CD1c-positive myeloid dendritic cell (primary cell): ENCODE data around the gene NUDT2.
A peak's percentile ranks its signal among the peaks of the same experiment; 100 is the strongest.
"Not testable (repeated sequence)": the region's sequence is repeated elsewhere in the genome, so short reads cannot be mapped to it uniquely, and the experiment has no call there.

Experiments used
- DNase-seq: peaks from one replicate; pipeline ENCODE4 v3.0.0-alpha.2; 2016; ENCODE audit errors: extremely low spot score

The NUDT2 gene

DNA sequence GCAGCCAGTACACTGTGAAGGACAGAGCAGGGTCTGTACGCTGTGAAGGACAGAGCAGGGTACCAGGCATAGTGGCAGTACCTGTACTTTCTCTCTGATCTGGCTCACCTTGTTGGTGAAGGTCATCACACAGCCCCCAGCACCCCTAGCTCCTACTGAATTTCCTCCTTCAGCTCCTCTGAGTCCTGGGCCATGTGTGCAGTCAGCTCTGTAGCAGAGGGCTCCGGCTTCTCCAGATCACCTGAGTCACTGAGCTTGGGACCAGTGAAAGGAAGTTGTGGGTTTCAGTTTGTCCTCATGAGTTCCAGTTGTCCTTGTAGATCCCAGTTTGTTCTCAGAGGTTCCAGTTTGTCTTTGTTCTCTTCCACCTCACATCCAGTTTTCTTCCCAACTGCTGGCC is 5.5 kb downstream of the NUDT2 start:
- DNase-seq, result peak; percentile 38

GRCh38 chr9:34335376-34335775 is 6.0 kb downstream of the NUDT2 start:
- peak; percentile 28 for DNase-seq

GRCh38 chr9:34337403-34337802 is 8.0 kb downstream of the NUDT2 start:
- DNase-seq, result no peak

DNA sequence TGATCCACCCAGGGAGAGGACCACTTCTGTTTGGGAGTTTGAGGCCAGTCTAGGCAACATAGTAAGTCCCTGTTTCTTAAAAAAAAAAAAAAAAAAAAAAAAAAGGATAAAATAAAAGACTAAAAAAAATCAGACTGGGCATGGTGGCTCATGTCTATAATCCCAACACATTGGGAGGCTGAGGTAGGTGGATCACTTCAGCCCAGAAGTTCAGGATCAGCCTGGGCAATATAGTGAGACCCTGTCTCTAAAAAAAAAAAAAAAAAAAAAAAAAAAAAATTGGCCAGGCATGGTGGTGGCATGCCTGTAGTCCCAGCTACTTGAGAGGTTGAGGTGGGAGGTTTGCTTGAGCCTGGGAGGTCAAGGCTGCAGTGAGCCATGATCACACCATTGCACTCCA is 8.7 kb downstream of the NUDT2 start:
- DNase-seq, result not testable (repeated sequence)

GRCh38 chr9:34338665-34339385 is 9.5 kb downstream of the NUDT2 start:
- no peak for DNase-seq

- peak; percentile 23 for DNase-seq
These were observed 12.4 kb downstream of the NUDT2 start for GRCh38 chr9:34341659-34342295.

DNA sequence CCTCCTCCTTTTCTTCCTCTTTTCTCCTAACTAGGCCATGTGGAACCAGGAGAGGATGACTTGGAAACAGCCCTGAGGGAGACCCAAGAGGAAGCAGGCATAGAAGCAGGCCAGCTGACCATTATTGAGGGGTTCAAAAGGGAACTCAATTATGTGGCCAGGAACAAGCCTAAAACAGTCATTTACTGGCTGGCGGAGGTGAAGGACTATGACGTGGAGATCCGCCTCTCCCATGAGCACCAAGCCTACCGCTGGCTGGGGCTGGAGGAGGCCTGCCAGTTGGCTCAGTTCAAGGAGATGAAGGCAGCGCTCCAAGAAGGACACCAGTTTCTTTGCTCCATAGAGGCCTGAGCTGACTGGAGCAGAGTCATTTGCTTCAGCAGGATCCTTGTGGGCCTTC is 13.7 kb downstream of the NUDT2 start:
- DNase-seq, result peak; percentile 28

DNA sequence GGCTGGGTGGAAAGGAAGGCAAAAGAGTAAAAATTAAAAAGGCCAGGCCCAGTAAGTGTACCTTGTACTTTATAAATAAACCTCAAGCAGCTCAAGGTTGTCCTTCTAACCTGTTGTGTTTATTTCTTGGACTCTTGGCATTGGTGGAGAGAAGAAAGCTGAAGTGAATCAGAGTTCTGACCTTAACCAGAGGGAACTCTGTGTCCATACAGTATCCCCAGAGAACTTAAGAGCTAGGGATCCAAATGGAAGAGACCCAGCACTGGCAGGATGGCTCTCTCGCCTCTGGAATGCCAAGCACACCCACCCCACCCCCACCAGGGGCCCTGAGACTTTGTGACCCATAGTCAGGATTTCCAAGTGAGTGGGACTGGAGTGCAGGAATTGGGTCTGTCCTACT is 14.2 kb downstream of the NUDT2 start:
- no peak for DNase-seq

GRCh38 chr9:34346873-34347799 is 17.8 kb downstream of the NUDT2 start:
- no peak for DNase-seq

GRCh38 chr9:34347800-34348158 is 18.4 kb downstream of the NUDT2 start:
- DNase-seq, result no peak

DNA sequence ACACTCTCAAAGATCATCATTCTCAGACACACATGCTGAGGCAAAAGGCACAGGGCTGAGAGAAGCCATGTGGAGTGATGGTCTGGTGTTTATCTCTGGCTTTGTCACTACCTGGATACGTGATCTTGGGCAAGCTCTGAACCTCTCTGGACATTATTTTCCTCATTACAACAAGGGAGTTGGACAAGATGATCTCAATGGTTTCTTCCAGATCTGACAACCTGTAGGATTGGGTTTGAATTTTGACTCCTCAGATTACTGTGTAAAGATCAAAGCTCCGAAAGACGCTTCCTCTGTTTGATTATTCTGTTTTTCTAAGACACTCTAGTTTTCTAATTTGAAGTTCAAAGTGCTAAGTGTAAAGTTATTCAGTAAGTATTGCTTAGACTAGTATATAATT is 20.0 kb downstream of the NUDT2 start:
- DNase-seq, result no peak

DNA sequence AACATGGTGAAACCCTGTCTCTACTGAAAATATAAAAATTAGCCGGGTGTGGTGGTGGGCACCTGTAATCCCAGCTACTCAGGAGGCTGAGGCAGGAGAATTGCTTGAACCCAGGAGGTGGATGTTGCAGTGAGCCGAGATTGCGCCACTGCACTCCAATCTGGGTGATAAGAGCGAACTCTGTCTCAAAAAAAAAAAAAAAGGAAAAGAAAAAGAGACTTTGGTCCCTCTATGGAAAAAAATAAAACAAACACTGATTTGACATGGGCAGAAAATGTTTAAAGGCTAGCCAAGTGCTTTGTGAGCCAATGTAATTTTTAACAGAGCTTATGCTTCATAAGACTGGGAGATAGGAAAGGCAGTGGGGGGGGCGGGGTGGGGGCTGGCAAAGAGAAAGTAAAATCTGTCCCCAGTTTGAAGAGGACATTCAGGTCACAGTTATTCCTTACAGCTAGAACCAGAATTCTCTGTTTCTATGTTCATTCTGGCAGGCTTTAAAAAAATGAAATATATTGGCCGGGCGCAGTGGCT is 22.8 kb downstream of the NUDT2 start:
- not testable (repeated sequence) for DNase-seq

DNA sequence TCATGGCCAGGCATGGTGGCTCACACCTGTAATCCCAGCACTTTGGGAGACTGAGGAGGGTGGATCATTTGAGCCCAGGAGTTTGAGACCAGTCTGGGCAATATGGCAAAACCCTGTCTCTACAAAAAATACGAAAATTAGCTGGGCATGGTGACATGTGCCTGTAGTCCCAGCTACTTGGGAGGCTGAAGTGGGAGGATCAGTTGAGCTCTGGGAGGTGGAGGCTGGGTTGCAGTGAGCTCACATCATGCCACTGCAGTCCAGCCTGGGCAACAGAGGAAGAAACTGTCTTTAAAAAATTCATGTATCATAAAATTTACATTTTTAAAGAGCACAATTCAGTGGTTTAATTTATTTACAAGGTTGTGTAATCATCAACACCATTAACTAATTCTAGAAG is 23.6 kb downstream of the NUDT2 start:
- DNase-seq, result not testable (repeated sequence)

- no peak for DNase-seq
These were observed 33.3 kb downstream of the NUDT2 start for GRCh38 chr9:34362614-34363214.

DNA sequence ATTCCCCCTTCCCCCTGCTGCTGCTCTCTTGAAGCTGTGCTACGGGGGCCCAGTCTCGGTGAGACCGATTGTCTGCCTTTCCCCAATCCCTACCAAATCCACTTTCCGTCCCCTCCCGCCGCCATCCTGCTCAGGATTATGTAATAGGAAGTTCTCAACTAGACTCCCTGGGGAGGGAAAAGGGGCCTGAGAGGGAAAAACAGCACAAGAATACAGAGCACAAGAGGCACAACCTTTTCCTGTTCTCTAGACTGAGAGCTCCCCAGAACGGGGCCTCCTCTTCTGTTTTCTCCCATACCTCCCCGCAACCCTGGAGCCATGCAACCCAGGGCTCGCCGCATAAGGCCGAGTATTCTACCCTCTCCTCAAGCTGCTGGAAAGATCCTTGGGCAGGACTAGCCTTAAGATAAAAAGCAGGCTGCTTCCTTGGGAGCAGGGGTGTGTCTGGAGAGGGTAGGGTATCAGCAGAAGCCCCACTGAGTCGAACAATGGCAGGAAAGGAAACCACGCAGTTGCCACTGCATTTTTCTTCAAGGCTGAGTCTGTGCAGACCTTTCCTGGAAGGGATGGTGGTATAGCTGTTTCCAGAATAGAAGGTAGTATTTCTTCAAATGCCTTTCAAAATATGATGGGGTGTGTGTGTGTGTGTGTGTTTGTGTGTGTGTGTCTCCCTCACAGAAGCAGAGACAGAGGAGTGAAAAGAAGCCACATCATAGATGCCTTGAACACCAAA is 34.4 kb downstream of the NUDT2 start:
- DNase-seq, result no peak

GRCh38 chr9:34365282-34365681 is 35.9 kb downstream of the NUDT2 start:
- no peak for DNase-seq

GRCh38 chr9:34366365-34366764 is 37.0 kb downstream of the NUDT2 start:
- no peak for DNase-seq

- not testable (repeated sequence) for DNase-seq
These were observed 38.5 kb downstream of the NUDT2 start for GRCh38 chr9:34367751-34368410.

GRCh38 chr9:34368796-34369195 is 39.4 kb downstream of the NUDT2 start:
- DNase-seq, result not testable (repeated sequence)

DNA sequence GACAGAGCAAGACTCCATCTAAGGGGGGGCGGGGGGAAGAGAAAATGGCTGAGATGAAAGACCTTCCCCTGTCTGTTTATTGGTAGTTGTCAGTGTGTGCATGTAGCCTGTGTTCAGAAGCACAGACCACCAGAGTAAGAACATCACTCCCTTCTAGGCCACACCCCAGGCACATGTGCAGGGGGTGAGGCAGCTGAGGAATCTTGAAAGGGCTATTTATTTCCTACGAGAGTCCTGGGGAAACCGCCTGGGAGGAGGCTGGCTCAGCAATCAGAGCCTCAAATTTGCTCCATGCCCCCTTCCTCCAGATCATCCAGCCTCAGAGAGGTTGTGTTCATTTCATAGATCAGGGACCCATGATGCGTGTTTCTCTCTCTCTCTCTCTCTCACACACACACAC is 40.3 kb downstream of the NUDT2 start:
- no peak for DNase-seq
